Thyroid gland (tissue), 4 donors: ENCODE data around the gene GLRB. TPM values are rescaled to one million over a fixed set of nuclear protein-coding genes. Genes with fewer than 3 reads are reported as not detected.

Experiments
- DNase-seq, 2 donors: peaks; one replicate each; pipeline ENCODE4 v3.0.0-alpha.2; 2019
- H3K27ac ChIP-seq, 3 donors: fragments of 200-600 bp; sonication (generic); 1 replicate in 2 of 3; 2 replicates in 1 of 3; pipeline ENCODE4 v1.5.1; 2016 to 2019; ENCODE audit warnings: mild to moderate bottlenecking in 1 of 3, moderate library complexity in 1 of 3
- H3K27me3 ChIP-seq: fragments of 200-600 bp; sonication (generic); one replicate; pipeline ENCODE4 v1.5.1; 2019
- H3K36me3 ChIP-seq, 2 donors: fragments of 200-600 bp; sonication (generic); one replicate each; pipeline ENCODE4 v1.5.1; 2016 to 2019
- H3K4me1 ChIP-seq, 2 donors: fragments of 200-600 bp; sonication (generic); one replicate each; pipeline ENCODE4 v1.5.1; 2017 to 2019
- H3K4me3 ChIP-seq, 3 donors: fragments of 200-600 bp; sonication (generic); replicated peaks in 1 of 3; 1 replicate in 2 of 3; 2 replicates in 1 of 3; pipeline ENCODE4 v1.5.1; 2016; ENCODE audit warnings: mild to moderate bottlenecking in 1 of 3
- H3K9me3 ChIP-seq: fragments of 200-600 bp; sonication (generic); one replicate; pipeline ENCODE4 v1.5.1; 2017
- CTCF ChIP-seq, 6 experiments: fragments of 200-600 bp in 3 of 6; fragments of 450-650 bp in 3 of 6; sonication (generic) in 3 of 6; IDR thresholded peaks; one replicate each; pipeline ENCODE4 v1.5.1; 2016 to 2019; ENCODE audit warnings: antibody characterized with exemption in 6 of 6, mild to moderate bottlenecking in 2 of 6, inconsistent platforms in 1 of 6, moderate library complexity in 1 of 6
- POLR2A ChIP-seq, 2 donors: fragments of 450-650 bp; IDR thresholded peaks; one replicate each; pipeline ENCODE4 v1.6.1; 2017; ENCODE audit warnings: antibody characterized with exemption in 2 of 2, mild to moderate bottlenecking in 2 of 2, moderate library complexity in 1 of 2
- WGBS, 2 donors: methylation state at CpG; one replicate each; pipeline ENCODE4 v1.1.5; 2017; 5-methylcytosine and 5-hydroxymethylcytosine counted together
- intact Hi-C: fragments of 100-400 bp; cut with DNase I; formaldehyde crosslinking; loops from one replicate; pipeline ENCODE4 v1.15.1; 2023
- total RNA-seq, 4 donors: library from RNA; depleted of rRNA; stranded (reverse); fragments of >200 nt; gene quantifications; one replicate each; pipeline ENCODE4 v1.2.3, GENCODE V29; 2016

Gene GLRB
- total RNA-seq, 4 donors from 2014 or later = 0.54 to 5.1 (median 0.94) TPM

DNA sequence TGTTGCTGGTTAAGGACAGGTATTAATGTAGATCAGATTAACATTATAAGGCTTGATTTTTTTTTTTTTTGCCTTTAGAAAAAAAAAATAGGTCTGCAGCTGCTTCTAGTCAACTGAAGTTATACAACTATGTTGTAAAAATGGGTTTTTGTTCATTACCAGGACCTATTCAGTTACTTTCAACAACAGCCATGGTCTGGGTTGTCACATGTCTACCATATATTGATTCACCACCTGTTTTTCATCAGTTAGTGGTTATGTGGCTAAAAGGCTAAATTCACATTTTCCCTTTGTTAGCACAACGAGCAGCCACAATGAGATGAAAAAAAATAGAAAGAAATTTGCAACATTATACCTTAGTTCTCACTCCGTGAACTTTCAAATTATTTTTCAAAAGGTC is 45.5 kb downstream of the GLRB start:
- DNase-seq = no peak
- 82 to 91% methylated on average over 2 of the region's 2 CpGs for WGBS, 2 donors
- no peaks in the 10 kb centered on the region for H3K27me3 ChIP-seq
- TF ChIP-seq POLR2A (IDR thresholded peaks at IDR 0.05) (no peak), CTCF (IDR thresholded peaks at IDR 0.05) (no peak)
- H3K4me3 ChIP-seq = no peak overlapping the region
- intact Hi-C loops = no loop called here
- no peaks in the 10 kb centered on the region for H3K36me3 ChIP-seq
- no peak overlapping the region for H3K27ac ChIP-seq
- no peaks in the 10 kb centered on the region for H3K9me3 ChIP-seq
- H3K4me1 ChIP-seq = no peaks in the 10 kb centered on the region

- Histone ChIP-seq H3K4me1 (no peaks in the 10 kb centered on the region), H3K27me3 (no peaks in the 10 kb centered on the region), H3K4me3 (no peak overlapping the region), H3K27ac (no peak overlapping the region), H3K36me3 (no peaks in the 10 kb centered on the region), H3K9me3 (no peaks in the 10 kb centered on the region)
- DNase-seq = no peak
- intact Hi-C loops = no loop called here
- TF ChIP-seq CTCF (IDR thresholded peaks at IDR 0.05) = no peak
- TF ChIP-seq POLR2A (IDR thresholded peaks at IDR 0.05) = no peak
- 88 to 90% methylated on average over 2 of the region's 2 CpGs for WGBS, 2 donors
Observed at GRCh38 chr4:157127571-157127970, 51.6 kb downstream of the GLRB start.

DNA sequence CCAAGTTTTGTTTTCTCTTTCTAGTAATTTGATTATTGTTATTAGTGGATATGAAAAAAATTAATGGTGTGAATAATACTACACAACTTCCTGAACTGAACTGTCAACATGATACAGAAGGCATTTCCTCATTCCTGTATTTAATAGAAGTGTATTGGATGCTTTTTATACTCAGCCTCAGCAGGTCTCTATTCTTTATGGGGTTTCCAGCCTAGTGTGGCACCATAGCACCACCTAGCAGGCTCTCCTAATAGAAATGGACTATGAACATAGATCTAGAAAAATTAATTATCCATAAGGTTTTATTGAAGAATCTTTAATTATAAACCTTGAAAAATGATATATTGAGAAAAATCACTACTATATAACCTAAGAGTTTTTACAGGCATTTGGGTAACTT is 52.4 kb downstream of the GLRB start:
- Histone ChIP-seq H3K4me3 (no peak overlapping the region), H3K36me3 (no peaks in the 10 kb centered on the region), H3K27me3 (no peaks in the 10 kb centered on the region), H3K4me1 (no peaks in the 10 kb centered on the region), H3K27ac (no peak overlapping the region), H3K9me3 (no peaks in the 10 kb centered on the region)
- intact Hi-C loops = no loop called here
- TF ChIP-seq CTCF (IDR thresholded peaks at IDR 0.05) (peak in 2 of 6 experiments; percentile 4 to 17), POLR2A (IDR thresholded peaks at IDR 0.05) (no peak)
- DNase-seq = no peak

DNA sequence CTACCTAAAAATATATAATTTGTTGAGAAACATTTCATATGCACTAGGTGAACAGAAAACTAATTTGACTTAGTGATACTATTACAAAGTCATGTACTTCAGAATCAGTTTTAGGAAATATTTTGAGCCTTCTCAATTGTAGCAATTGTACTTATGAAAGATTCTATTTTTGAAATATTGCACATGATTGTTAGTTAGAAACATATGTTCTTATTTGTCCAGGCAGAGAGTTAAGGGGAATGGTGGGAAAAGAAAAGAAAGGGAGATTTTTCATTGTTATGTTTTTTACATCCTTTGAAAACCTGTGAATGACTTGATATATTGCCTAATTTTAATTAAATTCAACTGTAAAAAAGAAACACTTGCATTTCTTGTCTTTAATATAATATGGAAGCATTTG is 66.0 kb downstream of the GLRB start:
- intact Hi-C loops = no loop called here
- H3K4me3 ChIP-seq = no peak overlapping the region
- no peak overlapping the region for H3K27ac ChIP-seq
- no peak for DNase-seq
- no peaks in the 10 kb centered on the region for H3K36me3 ChIP-seq
- H3K9me3 ChIP-seq = no peaks in the 10 kb centered on the region
- no peaks in the 10 kb centered on the region for H3K27me3 ChIP-seq
- no peaks in the 10 kb centered on the region for H3K4me1 ChIP-seq
- TF ChIP-seq POLR2A (IDR thresholded peaks at IDR 0.05) (no peak), CTCF (IDR thresholded peaks at IDR 0.05) (no peak)

DNA sequence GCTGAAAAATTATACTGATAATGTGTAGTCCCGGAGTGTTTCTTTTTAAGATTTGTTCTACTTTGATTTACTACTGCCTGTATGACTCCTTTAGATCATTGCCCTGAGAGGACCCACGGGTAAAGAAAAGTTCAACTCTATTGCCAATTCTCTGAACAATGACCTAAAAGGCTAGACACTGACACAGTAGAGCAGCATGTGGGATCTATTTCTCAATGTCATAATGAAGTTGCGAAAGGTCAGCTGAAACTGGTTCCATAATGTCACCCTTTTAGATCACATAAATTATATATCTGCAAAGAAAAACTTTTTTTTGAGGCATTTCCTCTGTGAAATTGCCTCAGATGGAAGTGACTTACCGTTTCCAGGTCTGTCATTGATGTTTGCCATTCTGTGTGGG is 67.4 kb downstream of the GLRB start:
- Histone ChIP-seq H3K27me3 (no peaks in the 10 kb centered on the region), H3K27ac (no peak overlapping the region), H3K4me3 (no peak overlapping the region), H3K4me1 (no peaks in the 10 kb centered on the region), H3K36me3 (no peaks in the 10 kb centered on the region), H3K9me3 (no peaks in the 10 kb centered on the region)
- DNase-seq = no peak
- intact Hi-C loops = no loop called here
- 84 to 88% methylated on average over 4 of the region's 4 CpGs for WGBS, 2 donors
- TF ChIP-seq POLR2A (IDR thresholded peaks at IDR 0.05) (no peak), CTCF (IDR thresholded peaks at IDR 0.05) (no peak)
